Smooth muscle cell (in vitro differentiated cells): ENCODE data around the gene TPT1. TPM values are rescaled to one million over a fixed set of nuclear protein-coding genes. Genes with fewer than 3 reads are reported as not detected.
A peak's percentile ranks its signal among the peaks of the same experiment; 100 is the strongest.

ENCODE experiments used
- DNase-seq: peaks from one replicate; lab custom pipeline; 2025; ENCODE audit not compliant: unreplicated experiment; lab: John Stamatoyannopoulos, UW
- H2AFZ ChIP-seq: fragments of 200-600 bp; sonication (generic); 2 replicates; pipeline ENCODE4 v1.6.0; 2016; ENCODE audit warnings: antibody characterized with exemption, low read depth, mild to moderate bottlenecking
- H3F3A ChIP-seq: fragments of 200-600 bp; sonication (generic); 2 replicates; pipeline ENCODE4 v1.6.0; 2017; ENCODE audit warnings: antibody characterized with exemption, low read depth
- H3K27ac ChIP-seq: fragments of 200-600 bp; sonication (generic); 2 replicates; pipeline ENCODE4 v1.5.1; 2016; ENCODE audit warnings: low read depth, mild to moderate bottlenecking
- H3K27me3 ChIP-seq: fragments of 200-600 bp; sonication (generic); 2 replicates; pipeline ENCODE4 v1.6.1; 2016; ENCODE audit warnings: low read depth, mild to moderate bottlenecking
- H3K36me3 ChIP-seq: fragments of 200-600 bp; sonication (generic); 2 replicates; pipeline ENCODE4 v1.5.1; 2016; ENCODE audit warnings: low read depth
- H3K4me1 ChIP-seq: fragments of 200-600 bp; sonication (generic); 2 replicates; pipeline ENCODE4 v1.5.1; 2016; ENCODE audit warnings: low read depth
- H3K4me2 ChIP-seq: fragments of 200-600 bp; sonication (generic); 2 replicates; pipeline ENCODE4 v1.6.0; 2016; ENCODE audit warnings: mild to moderate bottlenecking
- H3K4me3 ChIP-seq: fragments of 200-600 bp; sonication (generic); 2 replicates; pipeline ENCODE4 v1.5.1; 2016; ENCODE audit warnings: mild to moderate bottlenecking
- H3K79me2 ChIP-seq: fragments of 200-600 bp; sonication (generic); 2 replicates; pipeline ENCODE4 v1.6.0; 2016; ENCODE audit warnings: low read depth, mild to moderate bottlenecking
- H3K9ac ChIP-seq: fragments of 200-600 bp; sonication (generic); 2 replicates; pipeline ENCODE4 v1.6.0; 2016; ENCODE audit warnings: low read depth
- H3K9me3 ChIP-seq: fragments of 200-600 bp; sonication (generic); replicated peaks from 2 replicates; pipeline ENCODE4 v1.5.1; 2016; ENCODE audit warnings: low read depth
- H4K20me1 ChIP-seq: fragments of 200-600 bp; sonication (generic); 2 replicates; pipeline ENCODE4 v1.6.0; 2016; ENCODE audit warnings: low read depth
- WGBS: methylation state at CpG from one replicate; pipeline ENCODE4 v1.1.7; 2016; ENCODE audit warnings: low lambda C conversion rate; 5-methylcytosine and 5-hydroxymethylcytosine counted together
- polyA plus RNA-seq: library from polyadenylated mRNA; unstranded; fragments of >200 nt; fragmentation: Nextera tagmentation; extraction: Ambion mirVana; gene quantifications from 2 replicates; pipeline ENCODE4 v1.2.1, GENCODE V29; 2016
- total RNA-seq: library from RNA; depleted of rRNA; stranded (reverse); fragments of >200 nt; gene quantifications from 2 replicates; pipeline ENCODE4 v1.2.3, GENCODE V29; 2014
- TF ChIP-seq, protein P1 (sequence below): fragments of 200-600 bp; sonication (generic); IDR thresholded peaks from 2 replicates; pipeline ENCODE4 v1.5.1; 2017; ENCODE audit warnings: borderline replicate concordance, mild to moderate bottlenecking, antibody characterized with exemption; ENCODE audit not compliant: insufficient read depth, poor library complexity, severe bottlenecking

TPT1 gene
- total and polyA plus RNA-seq, 2 experiments from 2014 or later: 1,031 to 3,918 TPM

DNA sequence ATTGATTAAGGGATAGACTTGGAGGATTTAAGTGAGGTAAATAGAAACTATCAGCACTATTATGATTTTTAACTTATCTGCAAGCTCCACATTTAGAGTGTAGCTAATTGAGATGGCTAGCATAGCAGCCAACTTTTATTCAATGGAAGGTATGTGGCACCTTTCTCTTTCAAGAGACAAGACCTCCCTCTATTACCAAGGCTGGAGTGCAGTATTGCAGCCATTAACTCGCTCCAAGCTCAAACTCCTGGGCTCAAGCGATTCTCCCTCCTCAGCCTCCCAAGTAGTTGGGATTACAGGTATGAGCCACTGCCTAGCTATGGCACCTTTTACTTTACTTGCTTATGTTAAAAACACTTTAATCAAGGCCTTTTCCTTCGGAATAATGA, 8.2 kb downstream of the TPT1 start:
- Histone ChIP-seq H3K4me2 (no peak overlapping the region), H3K4me1 (peaks cover 5% of the 10 kb centered on the region)
- 80% methylated on average over 3 of the region's 3 CpGs for WGBS

GRCh38 chr13:45332036-45332830, 8.8 kb downstream of the TPT1 start:
- H3K4me1 ChIP-seq: peaks cover 5% of the 10 kb centered on the region
- peaks cover 69% of the 10 kb centered on the region for H3F3A ChIP-seq
- no peaks in the 10 kb centered on the region for H3K27me3 ChIP-seq
- peaks cover 51% of the 10 kb centered on the region for H4K20me1 ChIP-seq
- no peak overlapping the region for H3K4me2 ChIP-seq
- H3K27ac ChIP-seq: peak overlapping the region; percentile 84
- peaks cover 10% of the 10 kb centered on the region for H3K36me3 ChIP-seq
- no peak overlapping the region for H2AFZ ChIP-seq
- H3K4me3 ChIP-seq: no peak overlapping the region
- TF ChIP-seq, protein P1, sequence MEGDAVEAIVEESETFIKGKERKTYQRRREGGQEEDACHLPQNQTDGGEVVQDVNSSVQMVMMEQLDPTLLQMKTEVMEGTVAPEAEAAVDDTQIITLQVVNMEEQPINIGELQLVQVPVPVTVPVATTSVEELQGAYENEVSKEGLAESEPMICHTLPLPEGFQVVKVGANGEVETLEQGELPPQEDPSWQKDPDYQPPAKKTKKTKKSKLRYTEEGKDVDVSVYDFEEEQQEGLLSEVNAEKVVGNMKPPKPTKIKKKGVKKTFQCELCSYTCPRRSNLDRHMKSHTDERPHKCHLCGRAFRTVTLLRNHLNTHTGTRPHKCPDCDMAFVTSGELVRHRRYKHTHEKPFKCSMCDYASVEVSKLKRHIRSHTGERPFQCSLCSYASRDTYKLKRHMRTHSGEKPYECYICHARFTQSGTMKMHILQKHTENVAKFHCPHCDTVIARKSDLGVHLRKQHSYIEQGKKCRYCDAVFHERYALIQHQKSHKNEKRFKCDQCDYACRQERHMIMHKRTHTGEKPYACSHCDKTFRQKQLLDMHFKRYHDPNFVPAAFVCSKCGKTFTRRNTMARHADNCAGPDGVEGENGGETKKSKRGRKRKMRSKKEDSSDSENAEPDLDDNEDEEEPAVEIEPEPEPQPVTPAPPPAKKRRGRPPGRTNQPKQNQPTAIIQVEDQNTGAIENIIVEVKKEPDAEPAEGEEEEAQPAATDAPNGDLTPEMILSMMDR: no peak
- no peak for DNase-seq
- no peaks in the 10 kb centered on the region for H3K9me3 ChIP-seq
- no peak overlapping the region for H3K9ac ChIP-seq
- peaks cover 11% of the 10 kb centered on the region for H3K79me2 ChIP-seq
- WGBS: 79% methylated on average over 2 of the region's 2 CpGs

More for the DNA sequence above, 8.2 kb downstream of the TPT1 start:
- Histone ChIP-seq H3K9me3 (no peaks in the 10 kb centered on the region), H3K27ac (peak overlapping the region; percentile 84), H3K79me2 (peaks cover 17% of the 10 kb centered on the region), H3K4me3 (no peak overlapping the region), H3K9ac (no peak overlapping the region), H3K27me3 (no peaks in the 10 kb centered on the region), H3F3A (peaks cover 74% of the 10 kb centered on the region), H3K36me3 (peaks cover 16% of the 10 kb centered on the region), H2AFZ (no peak overlapping the region), H4K20me1 (peaks cover 57% of the 10 kb centered on the region)
- DNase-seq: no peak
- TF ChIP-seq, protein P1: no peak

- DNase-seq: no peak
- Histone ChIP-seq H2AFZ (no peak overlapping the region), H3K27me3 (no peaks in the 10 kb centered on the region), H4K20me1 (peaks cover 45% of the 10 kb centered on the region), H3K79me2 (peaks cover 7% of the 10 kb centered on the region), H3K36me3 (peaks cover 6% of the 10 kb centered on the region), H3K9me3 (no peaks in the 10 kb centered on the region), H3K4me3 (no peak overlapping the region), H3K27ac (peak overlapping the region; percentile 84), H3F3A (peaks cover 68% of the 10 kb centered on the region), H3K4me2 (no peak overlapping the region), H3K4me1 (peaks cover 5% of the 10 kb centered on the region), H3K9ac (no peak overlapping the region)
- TF ChIP-seq, protein P1: no peak
- 13% methylated on average over 3 of the region's 3 CpGs for WGBS
These were observed 9.3 kb downstream of the TPT1 start for GRCh38 chr13:45331692-45332035.
